GM23338 (cell line): Measurements from ENCODE around the gene LNP1. TPM values are rescaled to one million over a fixed set of nuclear protein-coding genes. Genes with fewer than 3 reads are reported as not detected.

ENCODE experiments used
- ATAC-seq: fragments of 200-7000 bp; cut with Tn5 transposase; 3 replicates; pipeline ENCODE4 v1.9.1; 2020
- DNase-seq: peaks from one replicate; pipeline ENCODE4 v3.0.0-alpha.2; 2015; ENCODE audit warnings: low spot score
- H2AFZ ChIP-seq: fragments of 200-600 bp; sonication (generic); 2 replicates; pipeline ENCODE4 v1.8.0; 2016; ENCODE audit warnings: antibody characterized with exemption, mild to moderate bottlenecking, moderate library complexity
- H3F3A ChIP-seq: fragments of 200-600 bp; sonication (generic); replicated peaks from 2 replicates; pipeline ENCODE4 v1.8.0; 2017; ENCODE audit warnings: antibody characterized with exemption, mixed run types, low read depth
- H3K27ac ChIP-seq: fragments of 200-600 bp; sonication (generic); 2 replicates; pipeline ENCODE4 v1.6.1; 2016; ENCODE audit warnings: low read depth
- H3K27me3 ChIP-seq: fragments of 200-600 bp; sonication (generic); 2 replicates; pipeline ENCODE4 v1.8.0; 2016; ENCODE audit warnings: mild to moderate bottlenecking, mixed run types, moderate library complexity; ENCODE audit not compliant: insufficient read depth
- H3K36me3 ChIP-seq: fragments of 200-600 bp; sonication (generic); 2 replicates; pipeline ENCODE4 v1.8.0; 2016; ENCODE audit warnings: mild to moderate bottlenecking; ENCODE audit not compliant: insufficient read depth
- H3K4me1 ChIP-seq: fragments of 200-600 bp; sonication (generic); 2 replicates; pipeline ENCODE4 v1.8.0; 2016; ENCODE audit warnings: mild to moderate bottlenecking, moderate library complexity; ENCODE audit not compliant: insufficient read depth
- H3K4me2 ChIP-seq: fragments of 200-600 bp; sonication (generic); 2 replicates; pipeline ENCODE4 v1.7.1; 2017; ENCODE audit warnings: mixed run types
- H3K4me3 ChIP-seq: fragments of 200-600 bp; sonication (generic); 2 replicates; pipeline ENCODE4 v1.6.1; 2016; ENCODE audit warnings: mixed run types
- H3K79me2 ChIP-seq: fragments of 200-600 bp; sonication (generic); replicated peaks from 2 replicates; pipeline ENCODE4 v1.8.0; 2017; ENCODE audit warnings: mild to moderate bottlenecking; ENCODE audit not compliant: insufficient read depth
- H3K9me2 ChIP-seq: fragments of 200-600 bp; sonication (generic); 2 replicates; pipeline ENCODE4 v1.8.0; 2017; ENCODE audit not compliant: insufficient read depth
- H4K20me1 ChIP-seq: fragments of 200-600 bp; sonication (generic); replicated peaks from 2 replicates; pipeline ENCODE4 v1.8.0; 2017; ENCODE audit warnings: mild to moderate bottlenecking; ENCODE audit not compliant: insufficient read depth
- H3K27ac Mint-ChIP-seq: 2 replicates; pipeline ENCODE4 v1.8.0; 2020; ENCODE audit warnings: inconsistent platforms, mild to moderate bottlenecking, moderate library complexity, mixed read lengths
- H3K27me3 Mint-ChIP-seq: 3 replicates; pipeline ENCODE4 v1.8.0; 2022; ENCODE audit warnings: low read depth, mild to moderate bottlenecking, moderate library complexity, mixed read lengths, inconsistent platforms; ENCODE audit not compliant: insufficient read depth, poor library complexity
- H3K36me3 Mint-ChIP-seq: 3 replicates; pipeline ENCODE4 v1.8.0; 2021; ENCODE audit warnings: low read depth, mild to moderate bottlenecking, inconsistent platforms, moderate library complexity, mixed read lengths
- H3K4me1 Mint-ChIP-seq: 3 replicates; pipeline ENCODE4 v1.8.0; 2020; ENCODE audit warnings: mild to moderate bottlenecking, inconsistent platforms, mixed read lengths
- H3K4me3 Mint-ChIP-seq: 3 replicates; pipeline ENCODE4 v1.8.0; 2021; ENCODE audit warnings: moderate library complexity, mild to moderate bottlenecking, inconsistent platforms, mixed read lengths
- H3K9me3 Mint-ChIP-seq: 3 replicates; pipeline ENCODE4 v1.8.0; 2020; ENCODE audit warnings: moderate library complexity, mild to moderate bottlenecking, inconsistent platforms, mixed read lengths
- CREB1 ChIP-seq: fragments of 250-450 bp; sonication (Bioruptor Pico); IDR thresholded peaks from 2 replicates; pipeline ENCODE4 v1.5.0; 2020; ENCODE audit warnings: low read depth, mild to moderate bottlenecking, moderate library complexity
- CTCF ChIP-seq, 2 experiments: fragments of 200-600 bp in 1 of 2; sonication (generic) in 1 of 2; conservative IDR thresholded peaks; 2 replicates each; pipeline versions ENCODE4 v1.5.1 to v1.6.1; 2016 to 2017; ENCODE audit warnings: antibody characterized with exemption in 2 of 2, low read depth in 2 of 2, mild to moderate bottlenecking in 2 of 2, moderate library complexity in 1 of 2
- ETS1 ChIP-seq: IDR thresholded peaks from 2 replicates; pipeline ENCODE4 v1.6.1; 2016; ENCODE audit warnings: antibody characterized with exemption
- EZH2 ChIP-seq: fragments of 200-600 bp; sonication (generic); IDR thresholded peaks from one replicate; pipeline ENCODE4 v1.8.0; 2017; ENCODE audit warnings: antibody characterized with exemption, mild to moderate bottlenecking, low read depth; ENCODE audit not compliant: unreplicated experiment
- EZH2phosphoT487 ChIP-seq: fragments of 200-600 bp; sonication (generic); IDR thresholded peaks from one replicate; pipeline ENCODE4 v1.8.1; 2018; ENCODE audit warnings: antibody characterized with exemption; ENCODE audit not compliant: unreplicated experiment
- JUNB ChIP-seq: IDR thresholded peaks from one replicate; pipeline ENCODE4 v1.6.1; 2016; ENCODE audit warnings: antibody characterized with exemption; ENCODE audit not compliant: unreplicated experiment
- NANOG ChIP-seq: IDR thresholded peaks from 2 replicates; pipeline ENCODE4 v1.6.1; 2016; ENCODE audit warnings: antibody characterized with exemption, borderline replicate concordance
- POLR2AphosphoS5 ChIP-seq: IDR thresholded peaks from 2 replicates; pipeline ENCODE4 v1.6.1; 2016; ENCODE audit warnings: antibody characterized with exemption, low read depth
- STAT1 ChIP-seq: IDR thresholded peaks from one replicate; pipeline ENCODE4 v1.6.1; 2016; ENCODE audit warnings: antibody characterized with exemption; ENCODE audit not compliant: unreplicated experiment
- ZNF114 ChIP-seq: fragments of 250-450 bp; sonication (Bioruptor Pico); IDR thresholded peaks from 2 replicates; pipeline ENCODE4 v1.5.0; 2020; ENCODE audit warnings: mild to moderate bottlenecking, moderate library complexity
- polyA plus RNA-seq: library from polyadenylated mRNA; unstranded; fragments of >200 nt; fragmentation: Nextera tagmentation; extraction: Ambion mirVana; gene quantifications from 2 replicates; pipeline ENCODE4 v1.2.1, GENCODE V29; 2016
- total RNA-seq: library from RNA; depleted of rRNA; stranded (reverse); fragments of >200 nt; shearing (Covaris generic); gene quantifications from 2 replicates; pipeline ENCODE4 v1.2.3, GENCODE V29; 2014

The LNP1 gene
- total and polyA plus RNA-seq, 2 experiments from 2014 or later: 4.7 to 6.7 TPM

GRCh38 chr3:100449214-100449613, 47.9 kb downstream of the LNP1 start:
- Histone ChIP-seq H3F3A (no peaks in the 10 kb centered on the region), H3K27me3 (no peaks in the 10 kb centered on the region), H3K4me1 (peaks cover 4% of the 10 kb centered on the region; the same call in 1 of the 2 replicates), H4K20me1 (no peaks in the 10 kb centered on the region), H3K79me2 (no peaks in the 10 kb centered on the region), H3K27ac (no peak overlapping the region), H3K4me3 (no peak overlapping the region), H3K36me3 (peaks cover 18% of the 10 kb centered on the region; the same call in 1 of the 2 replicates), H3K4me2 (0 out of 2 replicates have a peak overlapping the region, but pooled peaks have one; percentile 4), H2AFZ (no peak overlapping the region), H3K9me2 (no peaks in the 10 kb centered on the region)
- peaks cover 11% of the 10 kb centered on the region; the same call in 2 of the 3 replicates for H3K4me1 Mint-ChIP-seq
- TF ChIP-seq NANOG (no peak), EZH2 (no peak), JUNB (no peak), POLR2AphosphoS5 (no peak), ZNF114 (CRISPR knock-in tag) (no peak)
- H3K4me3 Mint-ChIP-seq: no peak overlapping the region
- ATAC-seq (no peak), DNase-seq (no peak)
- peaks cover 42% of the 10 kb centered on the region for H3K36me3 Mint-ChIP-seq
- peaks cover 3% of the 10 kb centered on the region for H3K27me3 Mint-ChIP-seq
- no peak overlapping the region for H3K27ac Mint-ChIP-seq
- H3K9me3 Mint-ChIP-seq: peaks cover 43% of the 10 kb centered on the region

GRCh38 chr3:100454677-100455076, 53.3 kb downstream of the LNP1 start:
- TF ChIP-seq NANOG: no peak
- TF ChIP-seq STAT1: no peak
- no peak for TF ChIP-seq POLR2AphosphoS5
- no peak for TF ChIP-seq EZH2phosphoT487
- no peak for TF ChIP-seq ETS1
- no peak for TF ChIP-seq EZH2
- H3K4me1 Mint-ChIP-seq: peaks cover 10% of the 10 kb centered on the region; the same call in 2 of the 3 replicates
- peaks cover 4% of the 10 kb centered on the region for H3K4me1 ChIP-seq
- H3K4me2 ChIP-seq: no peak overlapping the region
- H3K27ac ChIP-seq: no peak overlapping the region
- H2AFZ ChIP-seq: no peak overlapping the region
- peaks cover 12% of the 10 kb centered on the region; the same call in 1 of the 3 replicates for H3K9me3 Mint-ChIP-seq
- no peaks in the 10 kb centered on the region for H3K36me3 ChIP-seq
- no peaks in the 10 kb centered on the region for H4K20me1 ChIP-seq
- no peak for DNase-seq
- H3K79me2 ChIP-seq: no peaks in the 10 kb centered on the region
- H3K27ac Mint-ChIP-seq: no peak overlapping the region
- H3K9me2 ChIP-seq: no peaks in the 10 kb centered on the region
- no peaks in the 10 kb centered on the region for H3K27me3 ChIP-seq
- no peaks in the 10 kb centered on the region for H3F3A ChIP-seq
- H3K4me3 ChIP-seq: no peak overlapping the region
- peaks cover 26% of the 10 kb centered on the region for H3K36me3 Mint-ChIP-seq
- H3K4me3 Mint-ChIP-seq: no peak overlapping the region
- no peak for ATAC-seq
- peaks cover 3% of the 10 kb centered on the region for H3K27me3 Mint-ChIP-seq

- DNase-seq (no peak), ATAC-seq (no peak)
- peaks cover 3% of the 10 kb centered on the region for H3K4me1 ChIP-seq
- H3K4me3 ChIP-seq: no peak overlapping the region
- H3K4me2 ChIP-seq: no peak overlapping the region
- H3K27me3 ChIP-seq: no peaks in the 10 kb centered on the region
- Mint-ChIP-seq H3K27me3 (no peaks in the 10 kb centered on the region), H3K36me3 (peaks cover 26% of the 10 kb centered on the region), H3K4me3 (no peak overlapping the region), H3K27ac (no peak overlapping the region), H3K9me3 (peaks cover 12% of the 10 kb centered on the region; the same call in 1 of the 3 replicates), H3K4me1 (peaks cover 8% of the 10 kb centered on the region; the same call in 2 of the 3 replicates)
- H2AFZ ChIP-seq: no peak overlapping the region
- H3F3A ChIP-seq: no peaks in the 10 kb centered on the region
- H3K79me2 ChIP-seq: no peaks in the 10 kb centered on the region
- no peaks in the 10 kb centered on the region for H3K36me3 ChIP-seq
- no peak overlapping the region for H3K27ac ChIP-seq
- no peaks in the 10 kb centered on the region for H3K9me2 ChIP-seq
- no peaks in the 10 kb centered on the region for H4K20me1 ChIP-seq
- TF ChIP-seq ZNF114 (CRISPR knock-in tag): no peak
- no peak for TF ChIP-seq CTCF (conservative IDR thresholded peaks at IDR 0.05; ENCODE audit: low read depth in 2 of 2)
- no peak for TF ChIP-seq CREB1
- TF ChIP-seq EZH2phosphoT487: no peak
Observed at GRCh38 chr3:100455841-100456550, 54.7 kb downstream of the LNP1 start.
